Measurements from ENCODE around the gene PHACTR4. TPM values are rescaled to one million over a fixed set of nuclear protein-coding genes. Genes with fewer than 3 reads are reported as not detected.

The PHACTR4 gene
- total and polyA plus RNA-seq, 9 of the 15 experiments (the other 6 are each of a cell fraction or from before 2014, with no cell fraction given), result 6.4 to 43.6 (median 14.2) TPM

GRCh38 chr1:28369371-28370238, at the start of gene PHACTR4 (continued):
- TF ChIP-seq MGA (IDR thresholded peaks at IDR 0.05), result peak; percentile 73
- peak; percentile 94 for TF ChIP-seq ZBTB2 (IDR thresholded peaks at IDR 0.05)
- TF ChIP-seq ARNT (IDR thresholded peaks at IDR 0.05), result no peak
- no peak for TF ChIP-seq ZNF124 (CRISPR knock-in tag; IDR thresholded peaks at IDR 0.05)
- peak in 1 of 2 experiments; percentile 59; a peak in 1 of 4 replicates for TF ChIP-seq ZNF639 (CRISPR knock-in tag; conservative IDR thresholded peaks at IDR 0.05 in 1 of 2, IDR thresholded peaks at IDR 0.05 in 1 of 2)
- peak in 1 of 2 experiments; percentile 46; a peak in 1 of 4 replicates for TF ChIP-seq TRIM24 (IDR thresholded peaks at IDR 0.05)
- TF ChIP-seq MXD1 (CRISPR knock-in tag; IDR thresholded peaks at IDR 0.05; ENCODE audit: borderline replicate concordance, poor library complexity, severe bottlenecking), result peak; percentile 49

Data from K562 (cell line).